ENCODE data around the gene SAP30BP.

The SAP30BP gene

DNA sequence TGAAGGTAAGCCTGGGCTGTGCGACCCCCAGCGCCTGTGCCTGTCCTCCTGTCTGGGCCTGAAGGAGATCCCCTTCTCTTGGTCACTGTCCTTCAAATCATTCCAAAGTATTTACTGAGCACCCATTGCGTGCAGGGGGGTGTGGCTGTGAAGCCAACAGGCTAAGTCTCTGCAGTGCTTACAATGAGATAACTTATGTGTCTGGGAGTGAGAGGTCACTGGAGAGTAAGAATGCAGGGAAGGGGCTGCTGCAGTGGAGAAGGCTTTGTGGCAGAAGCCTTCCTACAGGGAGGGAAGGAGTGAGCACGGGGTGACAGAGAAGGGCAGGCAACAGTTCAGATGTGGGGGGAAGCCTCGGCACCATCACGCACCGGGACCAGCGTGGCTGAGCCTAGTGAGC lies 45.1 kb upstream of the SAP30BP start:
- no peak for TF ChIP-seq YY1 (IDR thresholded peaks at IDR 0.05; ENCODE audit: low read depth)
- no peak for TF ChIP-seq EP300 (IDR thresholded peaks at IDR 0.05; ENCODE audit: borderline replicate concordance)
- TF ChIP-seq TAF1 (IDR thresholded peaks at IDR 0.05; ENCODE audit: low read depth), result no peak
- TF ChIP-seq, protein P1, sequence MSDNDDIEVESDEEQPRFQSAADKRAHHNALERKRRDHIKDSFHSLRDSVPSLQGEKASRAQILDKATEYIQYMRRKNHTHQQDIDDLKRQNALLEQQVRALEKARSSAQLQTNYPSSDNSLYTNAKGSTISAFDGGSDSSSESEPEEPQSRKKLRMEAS (IDR thresholded peaks at IDR 0.05), result no peak
- no peak for TF ChIP-seq CEBPB (IDR thresholded peaks at IDR 0.05)
- no peak for TF ChIP-seq RAD21 (IDR thresholded peaks at IDR 0.05; ENCODE audit: low read depth)
- TF ChIP-seq, protein P2, sequence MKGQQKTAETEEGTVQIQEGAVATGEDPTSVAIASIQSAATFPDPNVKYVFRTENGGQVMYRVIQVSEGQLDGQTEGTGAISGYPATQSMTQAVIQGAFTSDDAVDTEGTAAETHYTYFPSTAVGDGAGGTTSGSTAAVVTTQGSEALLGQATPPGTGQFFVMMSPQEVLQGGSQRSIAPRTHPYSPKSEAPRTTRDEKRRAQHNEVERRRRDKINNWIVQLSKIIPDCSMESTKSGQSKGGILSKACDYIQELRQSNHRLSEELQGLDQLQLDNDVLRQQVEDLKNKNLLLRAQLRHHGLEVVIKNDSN (IDR thresholded peaks at IDR 0.05), result no peak
- no peak for TF ChIP-seq TEAD4 (IDR thresholded peaks at IDR 0.05)
- TF ChIP-seq NFIC (IDR thresholded peaks at IDR 0.05), result no peak
- no peak for TF ChIP-seq FOXM1 (IDR thresholded peaks at IDR 0.05; ENCODE audit: borderline replicate concordance, low read depth)
- no peak for TF ChIP-seq CREB1 (IDR thresholded peaks at IDR 0.05; ENCODE audit: low read depth)
- TF ChIP-seq TCF12 (IDR thresholded peaks at IDR 0.05; ENCODE audit: low read depth), result no peak
- TF ChIP-seq, protein P3, sequence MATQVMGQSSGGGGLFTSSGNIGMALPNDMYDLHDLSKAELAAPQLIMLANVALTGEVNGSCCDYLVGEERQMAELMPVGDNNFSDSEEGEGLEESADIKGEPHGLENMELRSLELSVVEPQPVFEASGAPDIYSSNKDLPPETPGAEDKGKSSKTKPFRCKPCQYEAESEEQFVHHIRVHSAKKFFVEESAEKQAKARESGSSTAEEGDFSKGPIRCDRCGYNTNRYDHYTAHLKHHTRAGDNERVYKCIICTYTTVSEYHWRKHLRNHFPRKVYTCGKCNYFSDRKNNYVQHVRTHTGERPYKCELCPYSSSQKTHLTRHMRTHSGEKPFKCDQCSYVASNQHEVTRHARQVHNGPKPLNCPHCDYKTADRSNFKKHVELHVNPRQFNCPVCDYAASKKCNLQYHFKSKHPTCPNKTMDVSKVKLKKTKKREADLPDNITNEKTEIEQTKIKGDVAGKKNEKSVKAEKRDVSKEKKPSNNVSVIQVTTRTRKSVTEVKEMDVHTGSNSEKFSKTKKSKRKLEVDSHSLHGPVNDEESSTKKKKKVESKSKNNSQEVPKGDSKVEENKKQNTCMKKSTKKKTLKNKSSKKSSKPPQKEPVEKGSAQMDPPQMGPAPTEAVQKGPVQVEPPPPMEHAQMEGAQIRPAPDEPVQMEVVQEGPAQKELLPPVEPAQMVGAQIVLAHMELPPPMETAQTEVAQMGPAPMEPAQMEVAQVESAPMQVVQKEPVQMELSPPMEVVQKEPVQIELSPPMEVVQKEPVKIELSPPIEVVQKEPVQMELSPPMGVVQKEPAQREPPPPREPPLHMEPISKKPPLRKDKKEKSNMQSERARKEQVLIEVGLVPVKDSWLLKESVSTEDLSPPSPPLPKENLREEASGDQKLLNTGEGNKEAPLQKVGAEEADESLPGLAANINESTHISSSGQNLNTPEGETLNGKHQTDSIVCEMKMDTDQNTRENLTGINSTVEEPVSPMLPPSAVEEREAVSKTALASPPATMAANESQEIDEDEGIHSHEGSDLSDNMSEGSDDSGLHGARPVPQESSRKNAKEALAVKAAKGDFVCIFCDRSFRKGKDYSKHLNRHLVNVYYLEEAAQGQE (IDR thresholded peaks at IDR 0.05; ENCODE audit: low read depth), result no peak

DNA sequence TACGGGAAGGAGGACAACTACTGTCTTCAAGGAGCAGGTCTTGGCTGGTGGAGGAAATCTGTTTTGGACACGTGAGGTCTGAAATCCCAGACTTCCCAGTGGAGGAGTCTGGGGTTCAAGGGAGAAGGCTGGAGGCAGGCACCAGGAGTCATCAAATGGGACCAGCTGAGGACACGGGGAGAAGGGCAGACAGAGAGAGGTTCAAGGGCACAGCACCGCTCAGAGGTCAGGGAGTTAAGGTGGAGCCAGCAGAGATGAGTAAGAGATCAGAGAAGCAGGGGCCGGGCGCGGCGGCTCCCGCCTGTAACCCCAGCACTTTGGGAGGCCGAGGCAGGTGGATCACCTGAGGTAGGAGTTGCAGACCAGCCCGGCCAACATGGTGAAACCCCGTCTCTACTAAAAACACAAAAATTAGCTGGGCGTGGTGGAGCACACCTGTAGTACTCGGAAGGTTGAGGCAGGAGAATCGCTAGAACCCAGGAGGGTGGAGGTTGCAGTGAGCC lies 44.3 kb upstream of the SAP30BP start:
- TF ChIP-seq TEAD4 (IDR thresholded peaks at IDR 0.05), result no peak
- TF ChIP-seq, protein P3 (IDR thresholded peaks at IDR 0.05; ENCODE audit: low read depth), result no peak
- TF ChIP-seq YY1 (IDR thresholded peaks at IDR 0.05; ENCODE audit: low read depth), result no peak
- TF ChIP-seq TCF12 (IDR thresholded peaks at IDR 0.05; ENCODE audit: low read depth), result no peak
- TF ChIP-seq CEBPB (IDR thresholded peaks at IDR 0.05), result no peak
- TF ChIP-seq ZBTB7A (IDR thresholded peaks at IDR 0.05; ENCODE audit: low read depth), result no peak
- TF ChIP-seq FOXM1 (IDR thresholded peaks at IDR 0.05; ENCODE audit: borderline replicate concordance, low read depth), result no peak
- TF ChIP-seq RAD21 (IDR thresholded peaks at IDR 0.05; ENCODE audit: low read depth), result no peak
- TF ChIP-seq, protein P2 (IDR thresholded peaks at IDR 0.05), result no peak
- TF ChIP-seq EGR1 (IDR thresholded peaks at IDR 0.05), result no peak
- no peak for TF ChIP-seq NFIC (IDR thresholded peaks at IDR 0.05)
- no peak for TF ChIP-seq TAF1 (IDR thresholded peaks at IDR 0.05; ENCODE audit: low read depth)
- no peak for TF ChIP-seq EP300 (IDR thresholded peaks at IDR 0.05; ENCODE audit: borderline replicate concordance)
- TF ChIP-seq CREB1 (IDR thresholded peaks at IDR 0.05; ENCODE audit: low read depth), result no peak
- TF ChIP-seq, protein P1 (IDR thresholded peaks at IDR 0.05), result no peak

DNA sequence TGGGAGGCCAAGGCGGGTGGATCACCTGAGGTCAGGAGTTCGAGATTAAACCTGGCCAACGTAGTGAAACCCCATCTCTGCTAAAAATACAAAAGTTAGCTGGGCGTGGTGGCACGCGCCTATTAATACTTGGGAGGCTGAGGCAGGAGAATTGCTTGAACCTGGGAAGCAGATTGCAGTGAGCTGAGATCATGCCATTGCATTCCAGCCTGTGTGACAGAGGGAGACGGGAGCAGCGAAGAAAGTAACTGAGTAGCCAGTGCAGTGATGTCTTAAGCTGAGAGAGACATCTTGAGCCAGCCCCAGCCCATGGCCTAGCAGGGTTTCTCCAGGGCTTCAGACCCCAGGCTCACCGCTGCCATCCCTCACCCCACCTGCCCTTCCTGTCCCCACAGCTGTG lies 43.8 kb upstream of the SAP30BP start:
- no peak for TF ChIP-seq ZBTB7A (IDR thresholded peaks at IDR 0.05; ENCODE audit: low read depth)
- TF ChIP-seq CREB1 (IDR thresholded peaks at IDR 0.05; ENCODE audit: low read depth), result no peak
- no peak for TF ChIP-seq EP300 (IDR thresholded peaks at IDR 0.05; ENCODE audit: borderline replicate concordance)
- TF ChIP-seq TAF1 (IDR thresholded peaks at IDR 0.05; ENCODE audit: low read depth), result no peak
- TF ChIP-seq, protein P1 (IDR thresholded peaks at IDR 0.05), result no peak
- TF ChIP-seq TEAD4 (IDR thresholded peaks at IDR 0.05), result no peak

DNA sequence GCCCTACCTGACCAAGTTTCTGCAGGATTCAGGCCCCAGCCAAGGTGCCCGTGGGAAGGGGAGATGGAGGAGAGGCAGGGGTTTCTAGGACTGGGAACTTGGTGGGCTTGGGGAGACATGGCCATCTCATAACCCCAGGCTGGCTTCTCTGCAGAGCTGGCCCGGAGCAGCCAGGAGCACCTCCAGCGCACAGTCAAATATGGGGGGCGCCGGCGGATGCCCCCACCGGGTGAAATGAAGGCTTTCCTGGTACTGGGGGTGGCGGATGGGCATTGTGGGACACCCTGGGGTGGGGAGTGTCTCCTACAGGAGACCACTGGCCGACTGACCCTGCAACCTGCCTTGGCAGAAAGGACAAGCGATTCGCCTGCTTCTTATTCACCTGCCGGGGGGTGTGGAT lies 43.1 kb upstream of the SAP30BP start:
- TF ChIP-seq NFIC (IDR thresholded peaks at IDR 0.05), result no peak
- TF ChIP-seq EP300 (IDR thresholded peaks at IDR 0.05; ENCODE audit: borderline replicate concordance), result no peak
- no peak for TF ChIP-seq TAF1 (IDR thresholded peaks at IDR 0.05; ENCODE audit: low read depth)
- no peak for TF ChIP-seq ZBTB7A (IDR thresholded peaks at IDR 0.05; ENCODE audit: low read depth)
- no peak for TF ChIP-seq TEAD4 (IDR thresholded peaks at IDR 0.05)
- TF ChIP-seq CEBPB (IDR thresholded peaks at IDR 0.05), result no peak
- TF ChIP-seq EGR1 (IDR thresholded peaks at IDR 0.05), result no peak
- TF ChIP-seq, protein P1 (IDR thresholded peaks at IDR 0.05), result no peak

DNA sequence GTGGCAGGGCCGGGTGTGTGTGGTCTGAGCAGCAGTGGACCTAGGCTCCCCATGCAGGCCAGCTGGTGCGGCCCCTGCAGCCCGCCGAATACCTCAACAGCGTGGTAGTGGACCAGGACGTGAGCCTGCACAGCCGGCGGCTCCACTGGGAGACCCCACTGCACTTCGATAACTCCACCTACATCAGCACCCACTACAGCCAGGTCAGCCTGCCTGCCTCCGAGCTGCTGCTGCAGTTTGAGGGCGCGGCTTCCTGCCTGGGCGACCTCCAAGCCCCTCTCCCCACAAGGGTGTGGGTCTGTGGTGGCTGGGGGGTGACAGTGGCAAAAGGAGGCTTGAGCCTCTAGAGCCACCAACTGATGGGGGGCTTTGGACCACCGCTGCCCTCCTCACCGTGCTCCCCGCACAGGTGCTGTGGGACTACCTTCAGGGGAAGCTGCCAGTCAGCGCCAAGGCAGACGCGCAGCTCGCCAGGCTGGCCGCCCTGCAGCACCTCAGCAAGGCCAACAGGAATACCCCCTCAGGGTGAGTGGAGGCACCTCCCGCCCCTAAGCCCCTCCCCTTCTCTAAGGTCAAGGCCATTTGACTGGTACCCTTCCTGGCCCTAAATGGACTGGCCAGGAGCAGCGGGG lies 42.3 kb upstream of the SAP30BP start:
- TF ChIP-seq EGR1 (IDR thresholded peaks at IDR 0.05), result no peak
- no peak for TF ChIP-seq TAF1 (IDR thresholded peaks at IDR 0.05; ENCODE audit: low read depth)
- no peak for TF ChIP-seq TCF12 (IDR thresholded peaks at IDR 0.05; ENCODE audit: low read depth)
- TF ChIP-seq, protein P2 (IDR thresholded peaks at IDR 0.05), result no peak
- TF ChIP-seq RAD21 (IDR thresholded peaks at IDR 0.05; ENCODE audit: low read depth), result no peak
- no peak for TF ChIP-seq TEAD4 (IDR thresholded peaks at IDR 0.05)
- no peak for TF ChIP-seq EP300 (IDR thresholded peaks at IDR 0.05; ENCODE audit: borderline replicate concordance)
- TF ChIP-seq, protein P1 (IDR thresholded peaks at IDR 0.05), result no peak
- TF ChIP-seq FOXM1 (IDR thresholded peaks at IDR 0.05; ENCODE audit: borderline replicate concordance, low read depth), result no peak
- no peak for TF ChIP-seq CEBPB (IDR thresholded peaks at IDR 0.05)
